ENCODE results near the gene LMOD2. TPM values are rescaled to one million over a fixed set of nuclear protein-coding genes. Genes with fewer than 3 reads are reported as not detected.

The LMOD2 gene
- total RNA-seq, 1 experiment from 2014 or later: not detected

DNA sequence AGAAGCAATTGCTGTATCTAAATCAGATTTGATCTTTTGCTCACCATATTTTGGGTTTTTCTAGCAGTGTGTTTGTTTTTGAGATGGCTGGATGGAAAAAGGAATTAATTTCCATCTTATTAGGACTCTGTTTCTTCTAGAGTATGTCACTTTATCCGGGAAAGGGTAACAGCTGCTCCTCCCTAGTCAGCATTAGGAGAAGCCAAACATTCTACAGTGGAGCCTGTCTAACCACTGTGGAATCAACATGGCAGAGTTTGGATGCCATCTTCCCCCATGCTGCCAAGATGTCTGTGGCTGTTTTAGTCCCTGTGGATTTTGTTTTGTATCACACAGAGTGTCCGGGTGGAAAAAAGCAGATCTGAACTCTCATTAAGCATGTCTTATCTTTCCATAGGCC, 16.0 kb upstream of the LMOD2 start:
- no peak overlapping the region for H2BK5ac ChIP-seq (ENCODE audit: insufficient read length, low read length)
- no peak overlapping the region for H4K91ac ChIP-seq (ENCODE audit: insufficient read length, low read depth, low read length)
- TF ChIP-seq, protein P1, sequence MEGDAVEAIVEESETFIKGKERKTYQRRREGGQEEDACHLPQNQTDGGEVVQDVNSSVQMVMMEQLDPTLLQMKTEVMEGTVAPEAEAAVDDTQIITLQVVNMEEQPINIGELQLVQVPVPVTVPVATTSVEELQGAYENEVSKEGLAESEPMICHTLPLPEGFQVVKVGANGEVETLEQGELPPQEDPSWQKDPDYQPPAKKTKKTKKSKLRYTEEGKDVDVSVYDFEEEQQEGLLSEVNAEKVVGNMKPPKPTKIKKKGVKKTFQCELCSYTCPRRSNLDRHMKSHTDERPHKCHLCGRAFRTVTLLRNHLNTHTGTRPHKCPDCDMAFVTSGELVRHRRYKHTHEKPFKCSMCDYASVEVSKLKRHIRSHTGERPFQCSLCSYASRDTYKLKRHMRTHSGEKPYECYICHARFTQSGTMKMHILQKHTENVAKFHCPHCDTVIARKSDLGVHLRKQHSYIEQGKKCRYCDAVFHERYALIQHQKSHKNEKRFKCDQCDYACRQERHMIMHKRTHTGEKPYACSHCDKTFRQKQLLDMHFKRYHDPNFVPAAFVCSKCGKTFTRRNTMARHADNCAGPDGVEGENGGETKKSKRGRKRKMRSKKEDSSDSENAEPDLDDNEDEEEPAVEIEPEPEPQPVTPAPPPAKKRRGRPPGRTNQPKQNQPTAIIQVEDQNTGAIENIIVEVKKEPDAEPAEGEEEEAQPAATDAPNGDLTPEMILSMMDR (conservative IDR thresholded peaks at IDR 0.05): no peak
- no peak overlapping the region for H2BK15ac ChIP-seq (ENCODE audit: low read depth, low read length)
- no CpG with 5 or more reads among the region's 2 CpGs for WGBS (ENCODE audit: extremely low coverage, insufficient read length, low lambda C conversion rate)
- H3K9ac ChIP-seq (ENCODE audit: extremely low read depth, insufficient read length, low read length): no peak overlapping the region
- H2BK120ac ChIP-seq (ENCODE audit: low read depth, low read length, poor library complexity, severe bottlenecking): no peak overlapping the region
- H4K8ac ChIP-seq (replicated peaks; ENCODE audit: insufficient read length, low read depth, low read length): no peak overlapping the region
- no peak overlapping the region for H3K23ac ChIP-seq (ENCODE audit: insufficient read length, low read depth, low read length)
- no peak overlapping the region for H3K4ac ChIP-seq (ENCODE audit: low read depth, low read length)
- Mint-ChIP-seq H3K27me3 (ENCODE audit: low read depth) (no peaks in the 10 kb centered on the region), H3K4me3 (no peak overlapping the region), H3K36me3 (ENCODE audit: insufficient read depth in 1 of 3, low read depth in 3 of 3) (no peaks in the 10 kb centered on the region; a peak in 1 of 7 replicates), H3K27ac (0 out of 7 replicates have a peak overlapping the region, but pooled peaks of 1 of the 3 experiments have one; percentile 11), H3K9me3 (no peaks in the 10 kb centered on the region; a peak in 2 of 5 replicates), H3K4me1 (peaks cover 25 to 29% of the 10 kb centered on the region in 2 experiments)
- H2BK12ac ChIP-seq (ENCODE audit: insufficient read length, low read depth, low read length): no peak overlapping the region
- no peaks in the 10 kb centered on the region for H3K9me3 ChIP-seq (ENCODE audit: control insufficient read depth, low read depth, low read length)
- H4K5ac ChIP-seq (ENCODE audit: insufficient read length, low read depth, low read length): no peak overlapping the region
- H2AK5ac ChIP-seq (ENCODE audit: insufficient read length, low read length): no peak overlapping the region
- H3T11ph ChIP-seq (ENCODE audit: low read length): no peak overlapping the region
- no peak for DNase-seq
- no peak overlapping the region for H2AFZ ChIP-seq (ENCODE audit: low read length)
- H4K20me1 ChIP-seq (ENCODE audit: control insufficient read depth, insufficient read depth, insufficient read length): no peaks in the 10 kb centered on the region
- H3K4me2 ChIP-seq (ENCODE audit: insufficient read depth, insufficient read length, low read length): no peak overlapping the region
- H3K27me3 ChIP-seq (ENCODE audit: insufficient read depth, low read length): no peaks in the 10 kb centered on the region
- H3K14ac ChIP-seq (ENCODE audit: insufficient read depth, low read length): no peak overlapping the region
- H3K56ac ChIP-seq (ENCODE audit: insufficient read length, low read depth, low read length): no peak overlapping the region
- H3K18ac ChIP-seq (ENCODE audit: insufficient read length, low read depth, low read length): no peak overlapping the region
- no peak overlapping the region for H2BK20ac ChIP-seq (ENCODE audit: low read depth, low read length, poor library complexity, severe bottlenecking)
- peaks cover 2% of the 10 kb centered on the region; the same call in 1 of the 2 replicates for H3K4me1 ChIP-seq (ENCODE audit: insufficient read depth, low read length)
- H3K79me1 ChIP-seq (ENCODE audit: insufficient read depth, low read depth, low read length, poor library complexity, severe bottlenecking): no peaks in the 10 kb centered on the region
- H3K79me2 ChIP-seq (ENCODE audit: insufficient read depth, low read length): no peaks in the 10 kb centered on the region
- no peak overlapping the region for H3K27ac ChIP-seq (ENCODE audit: insufficient read length, low read depth, low read length)
- no peaks in the 10 kb centered on the region for H3K23me2 ChIP-seq (ENCODE audit: insufficient read length, low read depth, low read length, poor library complexity, severe bottlenecking)

Measured in H9 (cell line).